Measurements from ENCODE around the gene HLA-B.
"Not testable (repeated sequence)": the region's sequence is repeated elsewhere in the genome, so short reads cannot be mapped to it uniquely, and the experiment has no call there.

HLA-B gene

DNA sequence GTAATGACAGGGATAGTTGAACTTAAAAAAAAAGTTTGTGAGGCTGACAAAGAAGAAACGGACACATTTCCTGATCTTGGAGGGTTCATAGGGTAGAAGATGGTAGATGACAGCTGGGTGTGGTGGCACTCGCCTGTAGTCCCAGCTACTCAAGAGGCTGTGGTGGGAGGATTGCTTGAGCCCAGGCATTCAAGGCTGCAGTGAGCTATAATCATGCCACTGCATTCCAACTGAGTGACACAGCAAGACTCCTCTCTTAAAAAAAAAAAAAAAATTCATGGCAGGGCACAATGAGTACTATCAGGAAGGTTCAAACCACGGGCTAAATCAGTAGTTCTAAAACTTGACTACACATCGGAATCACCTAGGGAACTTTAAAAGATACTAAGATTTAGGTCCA, 44.4 kb upstream of the HLA-B start:
- Histone ChIP-seq H3K36me3 (ENCODE audit: control insufficient read depth, insufficient read depth, low read length) (no peaks in the 10 kb centered on the region), H3K4me1 (peaks cover 3% of the 10 kb centered on the region), H3K4me2 (ENCODE audit: low read length) (peak overlapping the region; percentile 89), H3K79me2 (peaks cover 3% of the 10 kb centered on the region), H3K27me3 (ENCODE audit: control insufficient read depth, insufficient read depth, low read length) (no peaks in the 10 kb centered on the region), H3K9me3 (ENCODE audit: control insufficient read depth, low read length) (no peaks in the 10 kb centered on the region), H2AFZ (no peak overlapping the region), H3K9ac (no peak overlapping the region), H3K4me3 (ENCODE audit: low read depth, low read length) (peak overlapping the region; percentile 91), H3K27ac (no peak overlapping the region)
- TF ChIP-seq, protein P1, sequence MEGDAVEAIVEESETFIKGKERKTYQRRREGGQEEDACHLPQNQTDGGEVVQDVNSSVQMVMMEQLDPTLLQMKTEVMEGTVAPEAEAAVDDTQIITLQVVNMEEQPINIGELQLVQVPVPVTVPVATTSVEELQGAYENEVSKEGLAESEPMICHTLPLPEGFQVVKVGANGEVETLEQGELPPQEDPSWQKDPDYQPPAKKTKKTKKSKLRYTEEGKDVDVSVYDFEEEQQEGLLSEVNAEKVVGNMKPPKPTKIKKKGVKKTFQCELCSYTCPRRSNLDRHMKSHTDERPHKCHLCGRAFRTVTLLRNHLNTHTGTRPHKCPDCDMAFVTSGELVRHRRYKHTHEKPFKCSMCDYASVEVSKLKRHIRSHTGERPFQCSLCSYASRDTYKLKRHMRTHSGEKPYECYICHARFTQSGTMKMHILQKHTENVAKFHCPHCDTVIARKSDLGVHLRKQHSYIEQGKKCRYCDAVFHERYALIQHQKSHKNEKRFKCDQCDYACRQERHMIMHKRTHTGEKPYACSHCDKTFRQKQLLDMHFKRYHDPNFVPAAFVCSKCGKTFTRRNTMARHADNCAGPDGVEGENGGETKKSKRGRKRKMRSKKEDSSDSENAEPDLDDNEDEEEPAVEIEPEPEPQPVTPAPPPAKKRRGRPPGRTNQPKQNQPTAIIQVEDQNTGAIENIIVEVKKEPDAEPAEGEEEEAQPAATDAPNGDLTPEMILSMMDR (IDR thresholded peaks at IDR 0.05): no peak

DNA sequence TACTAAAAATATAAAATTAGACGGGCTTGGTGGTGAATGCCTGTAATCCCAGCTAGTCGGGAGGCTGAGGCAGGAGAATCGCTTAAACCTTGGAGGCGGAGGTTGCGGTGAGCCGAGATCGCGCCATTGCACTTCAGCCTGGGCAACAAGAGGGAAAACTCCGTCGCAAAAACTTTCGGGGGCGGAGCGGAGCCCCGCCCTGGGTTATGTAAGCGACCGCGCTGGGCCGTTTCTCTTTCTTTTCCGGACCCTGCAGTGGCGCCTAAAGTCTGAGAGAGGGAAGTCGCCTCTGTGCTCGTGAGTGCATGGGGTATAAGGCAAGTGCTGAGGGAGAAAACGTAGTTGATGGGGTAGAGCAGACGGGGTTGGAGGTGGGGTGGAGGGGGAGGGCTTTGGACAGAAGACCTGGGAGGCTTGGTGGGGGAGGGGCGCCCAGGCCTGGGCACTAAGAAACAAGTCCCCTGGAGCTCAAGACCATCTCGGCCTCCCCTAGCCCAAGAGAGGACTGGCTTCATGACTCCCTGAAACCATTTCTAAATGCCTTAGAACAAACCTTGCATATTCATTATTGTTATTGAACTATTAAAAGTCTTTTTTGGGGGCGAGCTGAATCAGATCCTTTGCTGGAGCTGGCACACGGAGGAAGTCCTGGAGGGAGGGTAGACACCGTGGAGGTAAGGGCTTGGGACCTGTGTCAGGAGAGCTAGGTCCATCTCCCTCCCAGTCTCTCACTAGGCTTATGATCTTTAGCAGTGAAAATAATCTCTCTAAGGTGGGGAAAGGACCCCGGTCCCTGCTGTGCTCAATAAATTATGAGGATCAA, 43.7 kb upstream of the HLA-B start:
- H2AFZ ChIP-seq: peak overlapping the region; percentile 81
- no peak overlapping the region for H3K9ac ChIP-seq
- no peaks in the 10 kb centered on the region for H3K27me3 ChIP-seq (ENCODE audit: control insufficient read depth, insufficient read depth, low read length)
- peak overlapping the region; percentile 79 for H3K27ac ChIP-seq
- H3K4me2 ChIP-seq (ENCODE audit: low read length): peak overlapping the region; percentile 89
- H3K4me1 ChIP-seq: peaks cover 3% of the 10 kb centered on the region
- peaks cover 3% of the 10 kb centered on the region for H3K79me2 ChIP-seq
- H3K4me3 ChIP-seq (ENCODE audit: low read depth, low read length): peak overlapping the region; percentile 91
- no peaks in the 10 kb centered on the region for H3K9me3 ChIP-seq (ENCODE audit: control insufficient read depth, low read length)
- H3K36me3 ChIP-seq (ENCODE audit: control insufficient read depth, insufficient read depth, low read length): no peaks in the 10 kb centered on the region
- TF ChIP-seq, protein P1 (IDR thresholded peaks at IDR 0.05): no peak

DNA sequence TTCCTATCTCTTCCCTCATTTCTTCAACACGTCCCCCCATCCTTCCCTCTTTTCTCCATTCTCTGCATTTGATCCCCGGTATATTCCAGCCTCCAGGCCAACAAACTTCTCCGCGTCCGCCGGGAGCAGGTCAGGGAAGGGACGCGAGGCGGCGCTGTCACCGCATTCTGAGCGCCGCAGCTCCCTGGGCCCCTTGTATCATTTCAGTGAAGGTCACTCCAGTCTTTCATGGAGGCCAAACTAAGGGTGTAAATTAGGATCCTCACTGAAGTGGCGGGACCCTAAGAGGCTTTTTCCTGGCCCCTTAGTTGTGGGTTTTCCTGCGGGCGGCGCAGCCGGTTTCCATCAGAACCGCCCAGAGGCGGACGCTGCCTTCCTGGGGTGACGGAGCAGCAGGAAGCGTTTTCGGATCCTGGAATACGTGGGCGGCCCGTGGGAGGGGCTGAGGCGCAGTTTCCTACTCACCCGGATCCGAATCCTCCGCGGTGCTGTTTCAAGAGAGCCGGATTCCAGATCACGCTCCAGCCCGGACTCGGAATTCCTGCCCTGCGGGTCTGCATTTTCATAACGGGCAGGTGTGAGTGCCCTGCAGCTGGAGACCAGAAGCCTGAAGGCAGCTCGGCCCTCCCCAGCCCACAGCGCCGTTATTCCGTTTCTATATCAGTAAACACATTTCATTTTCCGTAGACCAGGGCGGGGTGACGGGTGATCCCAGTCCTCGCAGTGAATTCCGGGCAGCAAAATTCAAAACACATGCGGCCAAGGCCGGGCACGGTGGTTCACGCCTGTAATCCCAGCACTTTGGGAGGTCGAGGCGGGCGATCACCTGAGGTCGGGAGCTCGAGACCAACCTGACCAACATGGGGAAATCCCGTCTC, 42.8 kb upstream of the HLA-B start:
- peak overlapping the region; percentile 81 for H2AFZ ChIP-seq
- H3K27me3 ChIP-seq (ENCODE audit: control insufficient read depth, insufficient read depth, low read length): no peaks in the 10 kb centered on the region
- peaks cover 3% of the 10 kb centered on the region for H3K4me1 ChIP-seq
- no peaks in the 10 kb centered on the region for H3K36me3 ChIP-seq (ENCODE audit: control insufficient read depth, insufficient read depth, low read length)
- peak overlapping the region; percentile 89 for H3K4me2 ChIP-seq (ENCODE audit: low read length)
- no peaks in the 10 kb centered on the region for H3K9me3 ChIP-seq (ENCODE audit: control insufficient read depth, low read length)
- peaks cover 3% of the 10 kb centered on the region for H3K79me2 ChIP-seq
- H3K27ac ChIP-seq: peak overlapping the region; percentile 79
- no peak overlapping the region for H3K9ac ChIP-seq
- H3K4me3 ChIP-seq (ENCODE audit: low read depth, low read length): peak overlapping the region; percentile 91
- TF ChIP-seq, protein P1 (IDR thresholded peaks at IDR 0.05): peak; percentile 87

DNA sequence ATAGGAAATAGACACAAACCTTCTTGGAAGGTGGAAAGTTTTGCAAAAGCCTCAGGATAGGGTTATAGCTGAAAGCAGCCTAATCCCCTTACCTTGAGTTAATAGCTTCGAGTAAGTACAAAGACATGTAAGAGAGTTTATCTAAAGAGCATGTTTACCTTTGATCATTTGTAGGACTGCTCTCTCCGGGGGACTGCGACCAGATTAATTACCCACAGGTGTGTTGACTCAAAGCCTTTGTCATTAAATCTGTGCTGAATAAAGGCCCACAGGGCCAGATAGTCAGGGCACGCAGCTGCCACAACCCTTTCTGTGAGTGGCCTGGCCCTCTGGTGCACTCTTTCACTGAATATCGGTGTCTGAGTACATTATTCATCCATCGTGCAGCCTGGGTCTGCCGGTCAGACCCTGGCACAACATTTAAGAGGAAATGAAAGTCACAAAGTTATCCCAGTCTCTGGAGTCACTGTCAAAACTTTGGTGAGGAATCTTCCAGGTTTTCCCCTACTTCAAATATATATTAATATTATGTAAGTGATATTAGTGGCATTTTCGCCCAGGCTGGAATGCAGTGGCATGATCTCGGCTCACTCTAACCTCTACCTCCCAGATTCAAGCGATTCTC, 41.0 kb upstream of the HLA-B start:
- TF ChIP-seq, protein P1 (IDR thresholded peaks at IDR 0.05): no peak
- Histone ChIP-seq H3K79me2 (no peaks in the 10 kb centered on the region), H3K4me3 (ENCODE audit: low read depth, low read length) (no peak overlapping the region), H3K9me3 (ENCODE audit: control insufficient read depth, low read length) (no peaks in the 10 kb centered on the region), H3K36me3 (ENCODE audit: control insufficient read depth, insufficient read depth, low read length) (no peaks in the 10 kb centered on the region), H3K4me1 (no peaks in the 10 kb centered on the region), H3K9ac (no peak overlapping the region), H3K4me2 (ENCODE audit: low read length) (no peak overlapping the region), H3K27ac (no peak overlapping the region), H3K27me3 (ENCODE audit: control insufficient read depth, insufficient read depth, low read length) (no peaks in the 10 kb centered on the region), H2AFZ (no peak overlapping the region)

DNA sequence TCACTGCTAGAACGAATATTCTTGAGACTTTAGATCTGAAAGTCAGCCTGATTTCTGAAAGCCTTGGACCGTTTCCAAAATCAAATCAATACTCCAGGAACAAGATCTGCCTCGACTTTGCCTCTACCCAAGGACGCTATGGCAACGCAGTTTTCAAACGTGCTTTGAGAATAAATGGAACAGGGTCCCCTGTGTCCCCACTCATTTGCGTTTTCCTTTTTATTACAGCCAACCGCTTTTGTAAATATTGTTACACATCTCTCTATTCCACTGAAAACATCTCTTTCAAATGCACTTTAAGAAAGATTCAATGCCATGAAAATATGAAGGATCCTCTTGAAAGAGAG, 40.1 kb upstream of the HLA-B start:
- H3K79me2 ChIP-seq; H3K36me3 ChIP-seq (ENCODE audit: control insufficient read depth, insufficient read depth, low read length); H2AFZ ChIP-seq; H3K4me3 ChIP-seq (ENCODE audit: low read depth, low read length); H3K4me1 ChIP-seq; H3K27me3 ChIP-seq (ENCODE audit: control insufficient read depth, insufficient read depth, low read length); H3K9me3 ChIP-seq (ENCODE audit: control insufficient read depth, low read length); H3K9ac ChIP-seq; H3K4me2 ChIP-seq (ENCODE audit: low read length); H3K27ac ChIP-seq: not testable (repeated sequence)

Data from parathyroid adenoma (tissue), 2 donors.